EH (cell line): Measurements from ENCODE around the gene DIO3.

Source experiments
- DNase-seq: peaks from one replicate; pipeline ENCODE4 v3.0.0-alpha.2; 2015; ENCODE audit warnings: low read depth

Gene DIO3

GRCh38 chr14:101598571-101599233, 37.4 kb downstream of the DIO3 start:
- no peak for DNase-seq

DNA sequence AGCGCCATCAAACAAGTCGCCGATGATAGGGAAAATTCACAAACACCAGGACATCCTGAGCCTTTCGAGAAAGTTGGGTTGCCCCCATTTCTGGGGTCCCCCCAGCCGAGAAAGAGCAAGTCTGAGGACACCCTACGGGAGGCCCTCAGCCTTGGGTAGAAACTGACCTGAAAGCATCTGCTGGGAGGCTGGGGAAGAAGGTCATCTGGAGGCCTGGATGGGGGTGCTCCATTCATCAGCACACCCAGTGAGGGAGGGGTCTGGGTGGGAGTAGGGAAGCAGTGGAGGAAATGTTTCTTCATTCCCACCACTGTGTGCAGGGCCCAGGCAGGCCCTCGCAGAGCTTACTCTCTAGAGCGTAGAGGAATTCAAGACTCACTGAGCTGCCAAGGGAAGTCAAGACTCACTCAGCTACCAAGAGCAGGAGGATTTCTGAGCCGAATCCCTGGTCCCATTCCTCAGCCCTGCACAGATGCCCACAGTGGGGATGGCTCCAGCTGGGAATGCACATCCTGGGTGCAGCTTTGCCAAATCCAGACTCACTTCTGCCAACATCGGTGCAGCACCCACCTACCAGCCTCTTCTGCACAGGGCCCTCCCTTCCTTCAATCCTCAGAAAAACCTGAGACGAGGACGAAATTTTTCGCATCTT, 38.1 kb downstream of the DIO3 start:
- DNase-seq, result no peak

DNA sequence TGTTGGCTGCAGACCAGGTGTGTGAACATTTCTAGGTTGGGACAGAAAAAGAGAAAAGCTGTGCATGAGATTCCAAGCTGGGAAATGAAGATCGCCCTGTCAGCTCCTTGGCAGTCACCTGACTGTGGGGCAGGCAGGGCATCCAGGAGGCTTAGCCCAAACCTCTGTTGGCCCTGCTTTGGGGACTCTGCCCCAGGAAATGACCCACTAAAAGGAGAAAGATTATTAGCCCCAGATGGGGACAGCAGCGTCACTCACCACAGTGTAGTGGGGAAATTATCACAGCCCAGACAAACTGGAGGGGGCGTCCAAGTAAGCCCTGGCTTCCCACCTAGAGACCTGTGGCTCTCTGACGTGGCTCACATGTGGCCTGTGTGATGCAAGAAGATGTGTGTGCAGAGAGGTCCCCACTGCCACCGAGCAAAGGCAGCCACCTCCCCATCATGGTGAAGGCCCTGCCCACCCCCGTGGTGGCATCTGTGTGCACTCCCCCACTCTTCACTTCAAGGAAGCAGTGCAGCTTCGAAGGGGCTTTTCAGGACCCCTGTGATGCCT, 39.1 kb downstream of the DIO3 start:
- DNase-seq, result no peak

DNA sequence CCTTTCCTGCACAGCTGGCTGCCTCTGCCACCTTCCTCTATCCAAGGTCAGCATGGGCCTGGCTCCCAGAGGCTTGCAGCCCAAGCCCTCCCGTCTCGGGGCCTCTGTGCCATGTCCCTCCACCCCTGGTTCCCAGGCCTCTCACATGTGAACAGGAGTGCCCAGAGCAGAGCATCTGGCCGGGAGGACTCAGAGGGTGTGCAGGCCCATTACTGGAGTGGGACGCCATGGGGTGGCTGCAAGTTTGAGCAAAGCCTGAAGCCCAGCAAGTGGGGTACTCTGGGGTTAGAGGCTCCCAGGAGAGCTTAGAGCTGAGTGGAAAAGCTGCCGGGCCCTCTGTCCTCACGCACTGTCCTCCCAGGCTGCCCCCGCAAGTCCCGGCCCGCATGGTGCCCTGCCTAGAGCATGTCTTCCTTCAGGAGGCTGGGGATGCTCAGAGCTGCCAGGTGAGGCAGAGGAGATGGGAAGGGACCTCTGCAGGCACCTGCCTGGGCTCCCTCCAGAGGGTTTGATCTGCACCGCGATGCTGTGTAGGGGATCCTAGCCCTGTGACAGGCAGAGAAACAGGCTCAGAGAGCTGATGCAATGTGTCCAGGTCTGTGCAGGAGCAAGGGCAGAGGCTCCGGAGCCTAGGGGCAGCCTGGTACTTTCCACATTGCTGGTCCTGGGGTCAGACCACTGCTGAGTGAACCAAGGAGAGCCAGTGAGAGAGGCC, 39.8 kb downstream of the DIO3 start:
- no peak for DNase-seq

DNA sequence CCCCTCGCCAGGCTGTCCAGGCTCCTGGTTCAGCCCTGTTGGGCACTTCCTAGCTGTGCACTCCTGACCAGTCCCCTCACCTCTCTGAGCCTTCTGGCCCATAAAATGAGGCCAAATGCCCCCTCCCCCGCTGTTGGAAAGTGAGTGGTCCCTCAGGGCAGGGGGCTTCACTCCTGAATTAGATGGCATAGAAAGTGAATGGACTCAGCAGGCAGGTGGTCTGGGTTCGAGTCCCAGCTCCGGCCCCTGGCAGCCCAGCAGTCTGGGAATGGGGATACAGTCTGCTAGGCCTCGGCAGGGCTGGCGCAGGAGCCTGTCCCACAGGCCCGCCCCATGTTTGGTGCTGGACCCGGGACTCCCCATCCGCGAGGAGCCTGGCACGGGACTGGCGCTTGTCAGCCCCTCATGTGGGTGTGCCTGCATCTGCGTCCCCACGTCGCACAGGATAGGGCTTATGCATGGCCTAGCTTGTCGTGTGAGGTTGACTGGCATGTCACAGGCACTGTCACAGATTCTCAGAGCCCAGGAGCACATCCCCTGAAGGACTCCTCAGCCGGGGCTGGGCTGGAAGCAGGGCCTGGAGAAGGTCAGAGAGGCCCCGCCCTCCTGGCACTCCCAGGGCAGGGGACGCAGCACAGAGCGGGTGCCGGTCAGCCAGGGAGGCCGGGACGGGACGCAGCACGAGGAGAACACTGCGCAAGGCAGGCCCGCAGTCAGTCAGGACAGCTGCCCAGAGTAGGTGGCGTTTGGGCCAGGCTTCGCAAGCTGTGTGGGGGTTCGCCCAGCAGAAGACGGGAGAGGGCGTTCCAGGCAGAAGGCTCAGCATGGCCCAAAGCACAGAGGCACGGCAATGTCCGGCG, 40.5 kb downstream of the DIO3 start:
- DNase-seq, result no peak

GRCh38 chr14:101602466-101602840, 41.2 kb downstream of the DIO3 start:
- DNase-seq, result no peak

- DNase-seq, result no peak
Measured at GRCh38 chr14:101603096-101603495, 41.8 kb downstream of the DIO3 start.

GRCh38 chr14:101604228-101604934, 43.1 kb downstream of the DIO3 start:
- DNase-seq, result no peak

- no peak for DNase-seq
Measured at GRCh38 chr14:101604935-101605780, 43.9 kb downstream of the DIO3 start.

DNA sequence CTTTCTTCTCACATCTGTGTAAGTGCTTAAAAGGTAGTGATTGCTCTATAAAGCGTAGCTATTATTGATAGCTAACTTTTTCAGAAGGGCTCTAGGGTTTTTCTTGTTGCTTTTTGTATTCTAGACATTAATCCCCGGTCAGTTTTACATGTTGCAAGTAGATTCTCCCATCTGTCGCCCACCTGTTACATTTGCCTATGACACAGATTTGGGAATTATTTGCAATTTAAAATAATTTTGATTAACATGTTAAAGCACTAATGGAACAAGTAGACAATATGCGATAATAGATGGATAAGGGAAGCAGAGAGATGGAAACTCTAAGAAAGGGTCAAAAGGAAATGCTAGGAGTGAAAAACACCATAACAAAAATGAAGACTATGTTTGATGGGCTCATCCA, 44.5 kb downstream of the DIO3 start:
- DNase-seq, result no peak
